Measurements from ENCODE around the gene KIAA1549. TPM values are rescaled to one million over a fixed set of nuclear protein-coding genes. Genes with fewer than 3 reads are reported as not detected.

Gene KIAA1549
- polyA plus RNA-seq, 1 donor (not counting 4 experiments of a cell fraction or from before 2014, with no cell fraction given), result 1.1 TPM

GRCh38 chr7:138982204-138982623 is 1.0 kb upstream of the KIAA1549 start:
- dilution Hi-C loops (cut with MboI; ENCODE audit: extremely low pct_ligation_motif_present, low sequenced_read_pairs), result no loop called here
- no peak for FAIRE-seq
- peak overlapping the region; percentile 57 for H2AFZ ChIP-seq (ENCODE audit: control insufficient read depth, low read length)

GRCh38 chr7:138980563-138981291 is 462 bp downstream of the KIAA1549 start:
- FAIRE-seq (no peak), DNase-seq (ENCODE audit: low read depth, low spot score) (no peak)
- Histone ChIP-seq H3K27me3 (ENCODE audit: control insufficient read depth, extremely low read depth, insufficient read depth, low read length) (peaks cover 2% of the 10 kb centered on the region), H3K4me1 (ENCODE audit: control insufficient read depth, extremely low read depth, insufficient read depth, low read length) (peaks cover 14% of the 10 kb centered on the region), H3K9me1 (ENCODE audit: control insufficient read depth, extremely low read depth, insufficient read depth, low read length) (no peaks in the 10 kb centered on the region), H3K9me3 (ENCODE audit: control insufficient read depth, low read depth, low read length) (no peaks in the 10 kb centered on the region), H3K36me3 (ENCODE audit: control insufficient read depth in 2 of 2, extremely low read depth in 1 of 2, insufficient read depth in 2 of 2, low read length in 2 of 2) (no peaks in the 10 kb centered on the region), H3K9ac (ENCODE audit: control insufficient read depth, extremely low read depth, insufficient read depth, low read length) (peak overlapping the region; percentile 71), H3K79me2 (ENCODE audit: control insufficient read depth, insufficient read depth, low read length) (no peaks in the 10 kb centered on the region), H2AFZ (ENCODE audit: control insufficient read depth, low read length) (peak overlapping the region; percentile 52), H3K4me3 (ENCODE audit: control insufficient read depth in 2 of 3, extremely low read depth in 1 of 3, insufficient read depth in 2 of 3, low read depth in 1 of 3, low read length in 3 of 3) (peak overlapping the region; percentile 46 to 75 (median 72)), H3K27ac (ENCODE audit: control insufficient read depth, insufficient read depth, low read length) (no peak overlapping the region), H4K20me1 (ENCODE audit: control insufficient read depth, extremely low read depth, insufficient read depth, low read length) (no peaks in the 10 kb centered on the region), H3K4me2 (ENCODE audit: control insufficient read depth, extremely low read depth, insufficient read depth, low read depth, low read length) (peak overlapping the region; percentile 86)
- dilution Hi-C loops (cut with MboI; ENCODE audit: extremely low pct_ligation_motif_present, low sequenced_read_pairs), result no loop called here
- TF ChIP-seq EZH2 (IDR thresholded peaks at IDR 0.05; ENCODE audit: low read length), result peak; percentile 34
- TF ChIP-seq CTCF (optimal IDR thresholded peaks at IDR 0.05 in 1 of 3, IDR thresholded peaks at IDR 0.05 in 1 of 3, conservative IDR thresholded peaks at IDR 0.05 in 1 of 3; ENCODE audit: extremely low read depth in 1 of 3, insufficient read depth in 2 of 3, low read length in 3 of 3), result no peak

More at GRCh38 chr7:138982204-138982623, 1.0 kb upstream of the KIAA1549 start:
- Histone ChIP-seq H3K9ac (ENCODE audit: control insufficient read depth, extremely low read depth, insufficient read depth, low read length) (peak overlapping the region; percentile 60), H3K4me2 (ENCODE audit: control insufficient read depth, extremely low read depth, insufficient read depth, low read depth, low read length) (peak overlapping the region; percentile 67), H3K9me3 (ENCODE audit: control insufficient read depth, low read depth, low read length) (no peaks in the 10 kb centered on the region), H3K9me1 (ENCODE audit: control insufficient read depth, extremely low read depth, insufficient read depth, low read length) (no peaks in the 10 kb centered on the region), H3K4me1 (ENCODE audit: control insufficient read depth, extremely low read depth, insufficient read depth, low read length) (peaks cover 14% of the 10 kb centered on the region), H3K4me3 (ENCODE audit: control insufficient read depth in 2 of 3, extremely low read depth in 1 of 3, insufficient read depth in 2 of 3, low read depth in 1 of 3, low read length in 3 of 3) (peak overlapping the region in 2 of 3 experiments; percentile 38 to 58), H3K36me3 (ENCODE audit: control insufficient read depth in 2 of 2, extremely low read depth in 1 of 2, insufficient read depth in 2 of 2, low read length in 2 of 2) (no peaks in the 10 kb centered on the region), H3K27me3 (ENCODE audit: control insufficient read depth, extremely low read depth, insufficient read depth, low read length) (peaks cover 2% of the 10 kb centered on the region), H3K79me2 (ENCODE audit: control insufficient read depth, insufficient read depth, low read length) (no peaks in the 10 kb centered on the region), H3K27ac (ENCODE audit: control insufficient read depth, insufficient read depth, low read length) (no peak overlapping the region), H4K20me1 (ENCODE audit: control insufficient read depth, extremely low read depth, insufficient read depth, low read length) (no peaks in the 10 kb centered on the region)
- TF ChIP-seq EZH2 (IDR thresholded peaks at IDR 0.05; ENCODE audit: low read length) (peak; percentile 59), CTCF (optimal IDR thresholded peaks at IDR 0.05 in 1 of 3, IDR thresholded peaks at IDR 0.05 in 1 of 3, conservative IDR thresholded peaks at IDR 0.05 in 1 of 3; ENCODE audit: extremely low read depth in 1 of 3, insufficient read depth in 2 of 3, low read length in 3 of 3) (no peak)
- no peak for DNase-seq (ENCODE audit: low read depth, low spot score)

All from keratinocyte (primary cell).